ENCODE data around the gene AKAP13. TPM values are rescaled to one million over a fixed set of nuclear protein-coding genes. Genes with fewer than 3 reads are reported as not detected.
A peak's percentile ranks its signal among the peaks of the same experiment; 100 is the strongest.

Gene AKAP13
- total and polyA plus RNA-seq, 2 of the 13 experiments (the other 11 are each of a cell fraction or from before 2014, with no cell fraction given) = 6.7 to 27.1 TPM

- TF ChIP-seq THAP11 (CRISPR knock-in tag; IDR thresholded peaks at IDR 0.05) = no peak
These were observed 346.7 kb downstream of the AKAP13 start (continued) for GRCh38 chr15:85727068-85727467.

- in situ Hi-C loops (cut with HindIII; ENCODE audit: extremely low pct_ligation_motif_present, low pct_unique_long_range_greater_than_20kb) (no loop called here), intact Hi-C loops (cut with micrococcal nuclease; ENCODE audit: unreplicated experiment) (loop anchor here (1.0 kb wide), 3 partner anchors 70 to 110 kb away; no protein-coding TSS in a partner anchor)
- Histone ChIP-seq H3K79me2 (ENCODE audit: insufficient read depth, low read length) (no peaks in the 10 kb centered on the region), H3K4me1 (ENCODE audit: insufficient read depth, low read length) (no peaks in the 10 kb centered on the region), H3K36me3 (replicated peaks in 1 of 2; ENCODE audit: control insufficient read depth in 1 of 2, insufficient read depth in 2 of 2, low read length in 2 of 2) (peaks cover 12 to 53% of the 10 kb centered on the region in 2 experiments), H3K9ac (ENCODE audit: insufficient read depth, low read depth, low read length) (no peak overlapping the region), H3K4me3 (replicated peaks in 1 of 3; ENCODE audit: insufficient read depth in 1 of 3, low read depth in 2 of 3, low read length in 3 of 3) (no peak overlapping the region), H4K20me1 (ENCODE audit: insufficient read depth, low read length) (no peaks in the 10 kb centered on the region), H3K27me3 (ENCODE audit: control insufficient read depth in 1 of 2, insufficient read depth in 2 of 2, low read length in 2 of 2) (no peaks in the 10 kb centered on the region), H3K4me2 (ENCODE audit: low read depth, low read length) (no peak overlapping the region), H3K27ac (ENCODE audit: extremely low read length, insufficient read depth, low read length) (no peak overlapping the region), H3K9me3 (ENCODE audit: low read length) (peaks cover 16% of the 10 kb centered on the region), H2AFZ (ENCODE audit: low read length) (no peak overlapping the region)
- BruUV-seq (replicated peaks) = no TSS peak
- peak; percentile 53 for DNase-seq (ENCODE audit: low spot score)
- ChIA-PET CTCF (ENCODE audit: low intra/inter-chr PET ratio, low total read pairs) (interaction anchor here (1.0 to 4.3 kb wide), 3 partner anchors 101 to 115 kb away, joined by 3 to 37 read pairs (median 14); no protein-coding TSS in a partner anchor), POLR2A (interaction anchor here (1.4 kb wide), 1 partner anchor 21 kb away, joined by 4 read pairs; no protein-coding TSS in a partner anchor)
- TF ChIP-seq STAG1 (CRISPR knock-in tag; IDR thresholded peaks at IDR 0.05) (peak; percentile 89), RAD21 (CRISPR knock-in tag; IDR thresholded peaks at IDR 0.05) (peak; percentile 68), ZNF446 (CRISPR knock-in tag; IDR thresholded peaks at IDR 0.05) (no peak), TCF7L2 (IDR thresholded peaks at IDR 0.05; ENCODE audit: low read depth, low read length) (no peak), RBM22 (optimal IDR thresholded peaks at IDR 0.05; ENCODE audit: low read length) (no peak), ZNF430 (CRISPR knock-in tag; IDR thresholded peaks at IDR 0.05) (no peak), TP53 (CRISPR knock-in tag; conservative IDR thresholded peaks at IDR 0.05) (no peak), IKZF4 (CRISPR knock-in tag; IDR thresholded peaks at IDR 0.05; ENCODE audit: borderline replicate concordance, low read depth, not compliant biosample characterization) (no peak), SMC3 (IDR thresholded peaks at IDR 0.05; ENCODE audit: low read length) (peak; percentile 67; the same call in 1 of the 2 replicates), YEATS4 (CRISPR knock-in tag; IDR thresholded peaks at IDR 0.05; ENCODE audit: borderline replicate concordance) (no peak), NFATC3 (CRISPR knock-in tag; IDR thresholded peaks at IDR 0.05) (0 out of 2 replicates have a peak, but pooled peaks have one; percentile 31), ZSCAN21 (CRISPR knock-in tag; IDR thresholded peaks at IDR 0.05; ENCODE audit: borderline replicate concordance) (no peak), RFX3 (CRISPR knock-in tag; IDR thresholded peaks at IDR 0.05) (no peak), MIXL1 (CRISPR knock-in tag; IDR thresholded peaks at IDR 0.05) (0 out of 2 replicates have a peak, but pooled peaks have one; percentile 34), ARID3A (IDR thresholded peaks at IDR 0.05; ENCODE audit: low read depth, low read length) (peak; percentile 63; the same call in 1 of the 2 replicates)
- TF ChIP-seq, protein P1, sequence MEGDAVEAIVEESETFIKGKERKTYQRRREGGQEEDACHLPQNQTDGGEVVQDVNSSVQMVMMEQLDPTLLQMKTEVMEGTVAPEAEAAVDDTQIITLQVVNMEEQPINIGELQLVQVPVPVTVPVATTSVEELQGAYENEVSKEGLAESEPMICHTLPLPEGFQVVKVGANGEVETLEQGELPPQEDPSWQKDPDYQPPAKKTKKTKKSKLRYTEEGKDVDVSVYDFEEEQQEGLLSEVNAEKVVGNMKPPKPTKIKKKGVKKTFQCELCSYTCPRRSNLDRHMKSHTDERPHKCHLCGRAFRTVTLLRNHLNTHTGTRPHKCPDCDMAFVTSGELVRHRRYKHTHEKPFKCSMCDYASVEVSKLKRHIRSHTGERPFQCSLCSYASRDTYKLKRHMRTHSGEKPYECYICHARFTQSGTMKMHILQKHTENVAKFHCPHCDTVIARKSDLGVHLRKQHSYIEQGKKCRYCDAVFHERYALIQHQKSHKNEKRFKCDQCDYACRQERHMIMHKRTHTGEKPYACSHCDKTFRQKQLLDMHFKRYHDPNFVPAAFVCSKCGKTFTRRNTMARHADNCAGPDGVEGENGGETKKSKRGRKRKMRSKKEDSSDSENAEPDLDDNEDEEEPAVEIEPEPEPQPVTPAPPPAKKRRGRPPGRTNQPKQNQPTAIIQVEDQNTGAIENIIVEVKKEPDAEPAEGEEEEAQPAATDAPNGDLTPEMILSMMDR (CRISPR knock-in tag; IDR thresholded peaks at IDR 0.05) = peak; percentile 83
- peak; percentile 96 for FAIRE-seq
- peak; percentile 86 for ATAC-seq
- WGBS (ENCODE audit: low lambda C conversion rate) = 42% methylated on average over 5 of the region's 5 CpGs
These were observed 349.8 kb downstream of the AKAP13 start for GRCh38 chr15:85730001-85730820.
